K562 (cell line): Measurements from ENCODE around the gene SLC8A2. TPM values are rescaled to one million over a fixed set of nuclear protein-coding genes. Genes with fewer than 3 reads are reported as not detected.

ENCODE experiments used
- ATAC-seq: fragments of 200-7000 bp; cut with Tn5 transposase; 3 replicates; pipeline ENCODE4 v1.9.1; 2020; ENCODE audit warnings: moderate library complexity
- BruUV-seq: library from RNA; stranded (reverse); fragments of 400-500 nt; replicated peaks from 2 replicates; lab custom pipeline; 2021; lab: Mats Ljungman, UMichigan
- CTCF ChIA-PET: fragments of 300-600 bp; formaldehyde crosslinking; extraction: SDS; loops from one replicate; lab custom pipeline; 2021; ENCODE audit warnings: low intra/inter-chr PET ratio; lab: Yijun Ruan, JAX
- POLR2A ChIA-PET: fragments of 300-600, 350-650 bp; sonication (Branson Sonifier 250); formaldehyde crosslinking; extraction: SDS; loops from one replicate; lab custom pipeline; 2021; ENCODE audit warnings: antibody characterized with exemption, inconsistent platforms; lab: Yijun Ruan, JAX
- DNase-seq, 4 experiments: peaks; one replicate each; pipeline versions ENCODE4 v3.0.0 to v3.0.0-alpha.2; 2011 to 2018; ENCODE audit warnings: low spot score in 3 of 4, mixed read lengths in 3 of 4; ENCODE audit errors: extremely low read depth in 1 of 4
- FAIRE-seq: peaks from 2 replicates; lab custom pipeline; 2011; peaks lifted over from hg19 to GRCh38; lab: Jason Lieb, UNC
- H2AFZ ChIP-seq: 2 replicates; pipeline ENCODE4 v1.6.0; 2011; ENCODE audit warnings: low read depth, low read length, control low read depth, inconsistent platforms
- H3K27ac ChIP-seq: fragments of 200-600 bp; 3 replicates; pipeline ENCODE4 v1.8.0; 2011; ENCODE audit warnings: low read depth, mild to moderate bottlenecking, control low read depth, inconsistent platforms, low read length, moderate library complexity, mixed read lengths; ENCODE audit errors: extremely low read depth
- H3K27me3 ChIP-seq, 2 experiments: fragments of 300-600 bp in 1 of 2; 2 replicates in 1 of 2; 3 replicates in 1 of 2; pipeline versions ENCODE4 v1.6.0 to v1.8.0; 2011; ENCODE audit warnings: inconsistent platforms in 2 of 2, low read length in 2 of 2, mild to moderate bottlenecking in 1 of 2, mixed read lengths in 1 of 2, moderate library complexity in 1 of 2; ENCODE audit not compliant: control insufficient read depth in 2 of 2, insufficient read depth in 2 of 2
- H3K36me3 ChIP-seq: fragments of 300-600 bp; 3 replicates; pipeline ENCODE4 v1.8.0; 2011; ENCODE audit warnings: mild to moderate bottlenecking, low read length, inconsistent platforms; ENCODE audit not compliant: control insufficient read depth, insufficient read depth
- H3K4me1 ChIP-seq, 2 experiments: fragments of 200-600 bp in 1 of 2; replicated peaks in 1 of 2; 2 replicates in 1 of 2; 3 replicates in 1 of 2; pipeline versions ENCODE4 v1.5.1 to v1.8.0; 2011; ENCODE audit warnings: inconsistent platforms in 2 of 2, low read length in 2 of 2, mild to moderate bottlenecking in 1 of 2, mixed read lengths in 1 of 2, moderate library complexity in 1 of 2; ENCODE audit not compliant: control insufficient read depth in 2 of 2, insufficient read depth in 2 of 2
- H3K4me2 ChIP-seq: 2 replicates; pipeline ENCODE4 v1.6.1; 2011; ENCODE audit warnings: low read length, control low read depth, inconsistent platforms, mixed read lengths; ENCODE audit not compliant: insufficient read depth
- H3K4me3 ChIP-seq: fragments of 200-600 bp; sonication (generic), shearing (Covaris generic); 2 replicates; pipeline ENCODE4 v1.5.1; 2016; ENCODE audit warnings: control low read depth, inconsistent platforms
- H3K79me2 ChIP-seq: fragments of 200-600 bp; 3 replicates; pipeline ENCODE4 v1.8.0; 2011; ENCODE audit warnings: low read length, inconsistent platforms; ENCODE audit not compliant: control insufficient read depth, insufficient read depth
- H3K9ac ChIP-seq, 2 experiments: 2 replicates each; pipeline versions ENCODE4 v1.6.0 to v1.6.1; 2011; ENCODE audit warnings: low read depth in 2 of 2, low read length in 2 of 2, control low read depth in 1 of 2, inconsistent platforms in 1 of 2, mild to moderate bottlenecking in 1 of 2, mixed read lengths in 1 of 2; ENCODE audit not compliant: insufficient read depth in 1 of 2
- H3K9me1 ChIP-seq: one replicate; pipeline ENCODE4 v1.6.0; 2011; ENCODE audit warnings: inconsistent platforms, mild to moderate bottlenecking, low read length, moderate library complexity; ENCODE audit not compliant: control insufficient read depth, insufficient read depth
- H3K9me3 ChIP-seq: replicated peaks from 2 replicates; pipeline ENCODE4 v1.5.1; 2011; ENCODE audit warnings: low read depth, low read length, inconsistent platforms; ENCODE audit not compliant: control insufficient read depth, insufficient read depth
- H4K20me1 ChIP-seq: replicated peaks from 2 replicates; pipeline ENCODE4 v1.6.1; 2011; ENCODE audit warnings: low read length, inconsistent platforms, mixed read lengths; ENCODE audit not compliant: control insufficient read depth, insufficient read depth
- CTCFL ChIP-seq: IDR thresholded peaks from 2 replicates; pipeline ENCODE4 v1.6.1; 2011; ENCODE audit warnings: borderline replicate concordance, low read depth, mild to moderate bottlenecking, moderate library complexity, low read length; ENCODE audit not compliant: insufficient read depth, poor library complexity, severe bottlenecking
- DLX4 ChIP-seq: fragments of 250-450 bp; sonication (Bioruptor Pico); IDR thresholded peaks from 2 replicates; pipeline ENCODE4 v1.6.1; 2021; ENCODE audit warnings: mild to moderate bottlenecking
- HDAC8 ChIP-seq: fragments of 450-650 bp; IDR thresholded peaks from 2 replicates; pipeline ENCODE4 v1.6.1; 2016; ENCODE audit warnings: mild to moderate bottlenecking, missing genetic modification characterization, moderate library complexity, missing compliant biosample characterization
- JUN ChIP-seq, 2 experiments: sonication (generic) in 1 of 2; formaldehyde crosslinking in 1 of 2; IDR thresholded peaks; 2 replicates each; pipeline versions ENCODE4 v1.6.1 to v1.8.0; 2012 to 2022; ENCODE audit warnings: borderline replicate concordance in 2 of 2, mild to moderate bottlenecking in 2 of 2, improper control_type of control experiment in 1 of 2, low read depth in 1 of 2, low read length in 1 of 2, missing genetic modification reagents in 1 of 2
- POLR2G ChIP-seq: fragments of 200-400 bp; formaldehyde crosslinking; IDR thresholded peaks from 2 replicates; pipeline ENCODE4 v1.6.1; 2017; ENCODE audit warnings: low read depth, mild to moderate bottlenecking, antibody characterized with exemption, low read length, moderate library complexity
- YY1 ChIP-seq, 3 experiments: IDR thresholded peaks; 2 replicates each; pipeline ENCODE4 v1.6.1; 2011; ENCODE audit warnings: low read length in 2 of 3, mild to moderate bottlenecking in 2 of 3, moderate library complexity in 2 of 3, borderline replicate concordance in 1 of 3, control low read depth in 1 of 3, low read depth in 1 of 3; ENCODE audit not compliant: insufficient read depth in 3 of 3, insufficient replicate concordance in 2 of 3, control insufficient read depth in 1 of 3, insufficient read length in 1 of 3; ENCODE audit errors: extremely low read depth in 1 of 3
- ZNF592 ChIP-seq: fragments of 450-650 bp; IDR thresholded peaks from 2 replicates; pipeline ENCODE4 v1.6.1; 2017; ENCODE audit warnings: antibody characterized with exemption, mild to moderate bottlenecking
- WGBS: fragments of 100-300 bp; shearing (Covaris generic); methylation state at CpG from one replicate; pipeline ENCODE4 v1.1.6; 2016; ENCODE audit warnings: low coverage, mixed read lengths; ENCODE audit not compliant: insufficient coverage; ENCODE audit errors: missing lambda C conversion rate; 5-methylcytosine and 5-hydroxymethylcytosine counted together
- in situ Hi-C: fragments of 300-500 bp; cut with MboI; formaldehyde crosslinking; loops from 4 replicates; pipeline ENCODE4 v1.15.0; 2018; ENCODE audit warnings: inconsistent platforms, mixed read lengths
- intact Hi-C: fragments of 100-400 bp; cut with micrococcal nuclease; formaldehyde crosslinking; loops from 2 replicates; pipeline ENCODE4 v1.14.2; 2022
- polyA plus RNA-seq, 8 experiments: library from polyadenylated mRNA; depleted of rRNA in 4 of 8; stranded (reverse) in 5 of 8; unstranded in 3 of 8; fragments of >200 nt; fragmentation: Nextera tagmentation in 2 of 8; fragmentation: Illumina TruSeq in 1 of 8; extraction: Ambion mirVana in 2 of 8; extraction: Trizol in 1 of 8; gene quantifications; 2 replicates each; pipeline versions ENCODE4 v1.2.1 to v1.2.3, GENCODE V29; 2011 to 2014; ENCODE audit warnings: inconsistent platforms in 1 of 8, missing spikeins in 1 of 8
- total RNA-seq, 7 experiments: library from RNA; depleted of rRNA in 6 of 7; stranded (reverse); fragments of >200 nt in 6 of 7; fragmentation: Illumina TruSeq in 2 of 7; extraction: Trizol in 2 of 7; gene quantifications; 2 replicates each; pipeline versions ENCODE4 v1.2.1 to v1.2.3, GENCODE V29; 2011 to 2021; ENCODE audit warnings: low replicate concordance in 1 of 7

Gene SLC8A2
- total and polyA plus RNA-seq, 9 of the 15 experiments (the other 6 are each of a cell fraction or from before 2014, with no cell fraction given): 0.07 to 0.66 (median 0.24) TPM; not detected in 3

GRCh38 chr19:47503130-47503825 lies 31.6 kb upstream of the SLC8A2 start (continued):
- TF ChIP-seq HDAC8 (tag) (no peak), CTCFL (no peak), DLX4 (CRISPR knock-in tag) (no peak)

GRCh38 chr19:47499863-47500830 lies 28.5 kb upstream of the SLC8A2 start:
- Histone ChIP-seq H3K9ac (peak overlapping the region in 1 of 2 experiments; percentile 79; a peak in 2 of 4 replicates), H3K79me2 (peaks cover 2% of the 10 kb centered on the region; the same call in 1 of the 3 replicates), H3K36me3 (peaks cover 66% of the 10 kb centered on the region), H3K9me3 (no peaks in the 10 kb centered on the region), H2AFZ (no peak overlapping the region), H3K27me3 (no peaks in the 10 kb centered on the region), H3K4me3 (no peak overlapping the region), H3K27ac (no peak overlapping the region; the same call in 2 of the 3 replicates), H4K20me1 (0 out of 2 replicates have a peak, but pooled peaks cover 5% of the 10 kb centered on the region), H3K4me2 (no peak overlapping the region), H3K9me1 (peaks cover 5% of the 10 kb centered on the region), H3K4me1 (peaks cover 24 to 54% of the 10 kb centered on the region in 2 experiments; a peak in 4 of 5 replicates)
- BruUV-seq: no TSS peak
- ChIA-PET POLR2A (interaction anchor here (1.1 to 1.8 kb wide), 3 partner anchors 9 to 16 kb away, joined by 3 to 9 read pairs (median 8); partner anchors contain the start of gene KPTN), CTCF (no interaction called here)
- DNase-seq (no peak), FAIRE-seq (no peak), ATAC-seq (no peak)
- 89% methylated on average over 22 of the region's 32 CpGs for WGBS
- intact Hi-C loops: no loop called here
- in situ Hi-C loops: no loop called here
- TF ChIP-seq ZNF592 (0 out of 2 replicates have a peak, but pooled peaks have one; percentile 60), YY1 (IDR thresholded peaks at IDR 0.05; ENCODE audit: borderline replicate concordance in 1 of 3, control insufficient read depth in 1 of 3, extremely low read depth in 1 of 3, insufficient read depth in 3 of 3, insufficient read length in 1 of 3, insufficient replicate concordance in 2 of 3, low read depth in 1 of 3, low read length in 2 of 3) (no peak), POLR2G (peak; percentile 44), JUN (IDR thresholded peaks at IDR 0.05; ENCODE audit: borderline replicate concordance, low read depth, low read length) (no peak), JUN (CRISPR knock-in tag; IDR thresholded peaks at IDR 0.05; ENCODE audit: borderline replicate concordance) (no peak)
